GM18909 (cell line): ENCODE results near the gene CST2.
"Not testable (repeated sequence)": the region's sequence is repeated elsewhere in the genome, so short reads cannot be mapped to it uniquely, and the experiment has no call there.

ENCODE experiments used
- ATAC-seq: cut with Tn5 transposase; IDR thresholded peaks from one replicate; pipeline ENCODE4 v1.9.1; 2021; ENCODE audit warnings: mild to moderate bottlenecking; ENCODE audit not compliant: unreplicated experiment, poor library complexity

CST2 gene

DNA sequence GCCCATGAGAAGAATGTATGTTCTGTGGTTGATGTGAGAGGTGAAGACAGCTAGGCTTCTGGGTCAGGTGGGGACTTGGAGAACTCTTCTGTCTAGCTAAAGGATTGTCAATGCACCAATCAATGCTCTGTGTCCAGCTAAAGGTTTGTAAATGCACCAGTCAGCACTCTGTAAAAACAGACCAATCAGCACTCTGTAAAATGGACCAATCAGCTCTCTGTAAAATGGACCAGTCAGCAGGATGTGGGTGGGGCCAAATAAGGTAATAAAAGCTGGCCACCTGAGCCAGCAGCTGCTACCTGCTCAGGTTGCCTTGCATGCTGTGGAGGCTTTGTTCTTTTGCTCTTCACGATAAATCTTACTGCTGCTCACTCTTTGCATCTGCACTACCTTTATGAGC lies 15.0 kb downstream of the CST2 start:
- not testable (repeated sequence) for ATAC-seq

DNA sequence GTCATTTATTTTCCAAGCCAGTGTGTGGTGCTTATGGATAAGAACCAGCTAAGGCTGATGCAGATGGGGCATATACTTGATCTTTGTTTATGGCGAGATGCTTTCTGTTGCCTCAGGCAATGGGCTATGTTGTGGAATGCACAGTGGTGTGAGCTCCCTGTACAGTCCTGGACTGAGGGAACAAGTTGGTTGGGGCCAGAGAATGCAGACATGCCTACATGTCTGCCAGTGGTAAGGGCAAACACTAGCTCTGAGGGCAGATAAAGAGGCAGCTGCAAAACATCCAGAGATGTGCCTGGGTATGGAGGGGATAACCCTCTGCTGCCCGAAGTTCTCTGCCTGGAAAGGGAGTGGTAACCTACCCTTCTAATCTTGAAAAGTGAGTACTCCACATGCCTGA lies 16.2 kb downstream of the CST2 start:
- ATAC-seq, result not testable (repeated sequence)

DNA sequence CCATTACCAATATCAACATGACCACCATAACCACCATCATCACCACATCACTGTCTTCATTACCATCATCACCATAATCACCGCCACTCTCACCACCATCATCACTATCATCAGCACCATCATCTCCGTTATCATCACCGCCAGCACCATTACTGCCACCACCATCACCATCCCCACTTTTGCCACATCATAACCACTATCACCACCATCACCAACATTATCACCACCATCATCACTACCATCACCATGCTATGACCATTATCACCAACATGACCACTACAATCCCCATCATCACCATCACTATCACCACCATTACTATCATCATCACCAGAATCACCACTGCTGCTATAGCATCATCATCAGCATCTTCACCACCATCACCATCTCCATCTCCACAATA lies 25.7 kb downstream of the CST2 start:
- ATAC-seq, result no peak

DNA sequence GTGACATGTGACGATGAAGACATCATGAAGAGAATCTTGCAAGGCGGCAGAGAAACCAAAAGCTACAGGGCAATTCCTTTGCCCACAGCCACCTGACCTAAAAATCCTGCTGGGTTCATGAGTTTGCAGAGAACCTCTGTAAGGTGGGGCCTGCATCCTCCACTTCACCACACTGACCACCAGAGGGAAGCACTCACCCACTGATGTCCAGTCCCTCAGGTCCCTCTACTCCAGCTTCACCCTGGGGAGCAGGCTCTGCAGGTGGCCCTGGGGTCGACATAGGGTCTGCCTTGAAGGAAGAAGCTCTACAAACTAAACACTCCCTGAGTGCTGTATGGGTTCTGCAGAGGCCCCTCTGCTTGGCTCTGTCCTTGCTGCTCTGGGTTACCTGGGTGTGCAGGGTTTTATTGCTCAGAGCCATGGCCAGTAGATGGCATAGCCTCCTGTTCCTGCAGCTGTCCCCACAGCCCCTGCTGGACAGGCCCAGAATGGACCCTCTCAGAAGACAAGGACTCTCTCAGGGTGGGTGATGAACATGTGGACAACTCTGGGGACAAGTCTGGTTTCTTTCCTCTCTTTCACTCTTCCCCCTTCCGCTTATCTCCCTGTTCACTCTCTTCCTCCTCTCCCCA lies 27.2 kb downstream of the CST2 start:
- peak; percentile 83 for ATAC-seq

DNA sequence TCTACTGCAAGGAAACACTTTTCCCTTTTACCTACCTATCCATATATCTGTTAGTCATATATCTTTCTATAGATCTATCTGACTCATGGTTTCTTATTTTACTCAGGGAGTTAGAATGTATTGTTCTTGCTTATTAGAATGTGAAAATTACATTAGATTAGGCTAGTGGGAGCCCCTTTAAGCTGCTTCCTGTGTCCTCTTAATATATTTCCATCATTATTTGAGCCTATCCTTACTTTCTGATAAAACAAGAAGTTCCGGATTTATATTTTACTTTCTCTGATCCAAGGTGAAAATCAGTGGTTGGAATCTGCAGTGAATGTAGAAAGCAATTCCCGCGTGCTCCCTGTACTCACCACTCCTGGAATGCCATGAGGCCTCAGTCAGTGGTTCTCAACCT lies 31.0 kb downstream of the CST2 start:
- ATAC-seq, result no peak

DNA sequence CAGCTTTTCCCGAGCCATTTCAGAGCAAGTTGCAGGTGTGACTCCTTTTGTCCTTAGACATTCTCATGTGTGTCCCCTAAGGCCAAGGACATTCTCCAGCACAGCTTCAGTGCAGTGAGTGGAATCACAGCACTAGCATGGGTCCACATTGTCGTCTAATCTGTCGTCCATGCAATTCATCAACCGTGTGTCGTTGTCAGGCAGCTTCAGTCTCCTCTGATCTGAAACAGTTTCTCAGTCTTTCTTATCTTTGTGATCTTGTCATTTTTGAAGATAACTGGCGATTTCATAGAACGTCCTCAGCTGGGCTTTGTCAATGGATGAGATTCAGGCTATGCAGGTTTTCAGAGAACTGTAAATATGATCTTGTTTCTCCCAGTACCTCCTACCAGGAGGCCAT lies 31.7 kb downstream of the CST2 start:
- ATAC-seq, result no peak

DNA sequence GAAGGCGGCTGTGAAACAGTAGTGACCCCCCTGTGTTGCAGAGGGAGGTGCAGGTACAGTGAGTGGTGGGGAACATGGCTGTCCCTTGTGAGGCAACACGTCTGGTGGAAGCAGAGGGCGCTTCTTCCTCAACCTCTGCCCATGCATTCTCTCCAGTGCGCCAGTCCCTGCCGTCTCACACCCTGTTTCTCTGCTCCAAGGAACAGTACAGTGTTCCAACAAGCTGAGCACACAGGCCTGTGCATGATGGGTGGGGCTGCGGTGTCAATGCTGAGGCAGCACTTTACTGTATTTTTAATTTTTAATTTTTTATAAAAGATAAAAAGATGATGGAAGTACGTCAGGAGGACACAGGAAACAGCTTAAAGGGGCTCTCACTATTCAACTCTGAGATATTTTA lies 32.5 kb downstream of the CST2 start:
- ATAC-seq, result no peak

DNA sequence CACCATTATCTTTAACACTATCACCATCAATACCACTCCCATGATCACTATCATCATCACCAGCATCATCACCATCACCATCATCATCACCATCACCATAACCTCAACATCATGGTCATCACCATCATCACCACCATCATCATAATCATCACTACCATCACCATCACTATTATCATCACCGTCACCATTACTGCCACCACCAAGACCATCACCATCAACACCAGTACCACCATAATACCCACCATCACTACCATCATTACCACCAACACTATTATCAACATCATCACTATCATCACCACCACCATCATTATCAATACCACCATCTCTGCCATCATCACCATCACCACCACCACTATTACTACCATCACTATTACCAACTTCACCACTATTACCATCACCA lies 43.1 kb downstream of the CST2 start:
- no peak for ATAC-seq

DNA sequence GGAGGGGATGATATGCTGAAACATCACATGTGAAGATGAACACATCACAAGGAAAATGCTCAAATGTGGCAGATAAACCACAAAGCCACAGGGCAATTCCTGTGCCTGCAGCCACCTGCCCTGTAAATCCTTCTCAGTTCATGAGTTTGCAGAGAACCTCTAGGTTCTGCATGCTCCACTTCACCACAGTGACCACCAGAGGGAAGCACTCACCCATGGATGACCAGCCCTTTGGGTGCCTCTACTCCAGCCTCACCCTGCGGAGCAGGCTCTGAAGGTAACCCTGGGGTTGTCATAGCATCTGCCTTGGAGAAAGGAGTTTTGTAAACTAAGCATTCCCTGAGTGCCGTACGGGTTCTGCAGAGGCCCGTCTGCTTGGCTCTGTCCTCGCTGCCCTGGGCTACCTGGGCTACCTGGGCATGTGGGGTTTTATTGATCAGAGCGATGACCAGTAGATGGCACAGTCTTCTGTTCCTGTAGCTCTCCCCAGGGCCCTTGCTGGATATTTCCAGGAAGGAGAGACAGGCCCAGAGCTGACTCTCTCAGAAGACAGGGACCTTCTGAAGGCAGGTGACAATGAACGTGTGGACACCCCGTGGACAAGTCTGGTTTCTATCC lies 44.1 kb downstream of the CST2 start:
- no peak for ATAC-seq

DNA sequence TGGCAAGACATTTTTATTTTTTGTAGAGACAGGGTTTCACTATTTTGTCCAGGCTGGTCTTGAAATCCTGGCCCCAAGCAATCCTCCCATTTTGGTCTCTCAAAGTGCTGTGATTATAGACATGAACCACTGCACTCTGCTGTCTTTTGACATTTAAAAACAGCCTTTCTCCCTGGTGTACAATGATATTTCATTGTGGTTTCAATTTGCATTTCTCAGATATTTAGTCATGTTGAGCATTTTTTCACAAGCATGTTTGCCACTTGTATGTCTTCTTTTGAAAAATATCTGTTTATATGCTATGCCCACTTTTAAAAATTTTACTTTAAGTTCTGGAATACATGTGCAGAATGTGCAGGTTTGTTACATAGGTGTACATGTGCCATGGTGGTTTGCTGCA lies 47.9 kb downstream of the CST2 start:
- not testable (repeated sequence) for ATAC-seq

DNA sequence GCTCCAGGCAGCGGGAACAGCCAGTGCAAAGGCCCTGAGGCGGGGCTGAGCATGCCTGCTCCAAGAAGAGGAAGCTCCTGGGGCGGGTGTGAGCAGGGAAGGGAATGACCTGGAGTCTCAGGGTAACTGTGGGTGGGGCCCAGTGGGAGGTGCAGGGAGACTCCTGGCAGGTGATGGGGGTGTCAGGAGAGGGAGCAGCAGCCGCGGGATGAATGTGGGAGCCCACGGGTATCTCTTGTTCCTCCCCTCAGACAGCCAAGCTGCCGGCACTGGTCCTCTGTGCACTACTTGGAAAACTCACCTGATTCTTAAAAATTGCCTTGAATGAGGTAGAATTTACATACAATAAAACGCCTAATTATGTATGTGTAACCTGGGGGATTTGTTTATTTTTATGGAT lies 49.1 kb downstream of the CST2 start:
- ATAC-seq, result not testable (repeated sequence)

DNA sequence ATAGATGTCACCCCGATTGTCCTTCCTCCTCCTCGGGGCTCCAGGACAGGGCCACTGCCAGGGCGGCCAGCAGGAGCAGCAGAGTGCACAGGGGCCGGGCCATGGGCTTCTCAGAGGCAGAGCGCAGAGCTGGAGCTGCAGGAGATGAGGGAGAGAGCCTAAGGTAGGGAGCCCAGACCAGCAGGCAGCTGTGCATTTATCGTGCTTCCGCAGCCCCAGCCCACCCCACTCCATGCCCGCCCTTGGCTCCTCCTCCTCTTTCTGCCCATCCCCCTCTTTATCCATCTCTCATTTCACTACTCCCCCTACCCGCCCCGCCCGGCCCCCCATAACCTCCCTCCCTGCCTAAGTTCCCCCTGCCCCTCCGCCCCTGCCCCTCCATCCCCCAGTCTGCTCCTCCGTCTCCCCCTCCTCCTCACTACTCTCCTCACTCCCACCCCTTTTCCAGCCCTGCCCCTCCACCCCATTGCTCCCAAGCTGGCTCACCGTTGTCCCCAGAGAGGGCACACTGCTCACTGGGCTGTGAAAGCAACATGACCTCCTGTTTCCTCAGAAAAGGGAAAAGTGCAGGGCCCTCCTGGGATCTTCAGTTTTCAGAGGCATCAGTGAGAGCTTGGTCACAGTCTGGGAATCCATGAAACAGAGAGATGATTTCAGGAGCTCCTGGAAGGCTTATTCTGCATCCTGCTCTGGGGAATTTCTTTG lies 50.3 kb downstream of the CST2 start:
- no peak for ATAC-seq

DNA sequence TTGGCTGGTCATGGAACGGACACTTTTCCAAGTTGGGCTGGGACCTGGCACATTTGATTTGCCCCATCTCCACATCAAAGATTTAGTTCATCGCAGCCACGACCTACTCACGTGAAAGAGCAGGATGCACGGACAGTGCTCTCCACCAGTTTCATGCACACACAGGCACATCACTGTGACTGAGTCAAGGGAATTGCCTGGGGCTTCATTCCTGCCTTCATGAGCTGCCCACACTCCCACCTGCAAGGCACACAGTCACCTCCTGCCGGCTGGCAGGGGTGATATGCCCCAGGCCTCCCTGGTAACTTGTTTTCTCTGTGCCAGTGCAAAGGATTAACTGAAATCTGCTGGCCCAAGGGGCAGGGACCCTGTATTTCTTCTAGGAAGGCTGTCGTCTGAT lies 52.4 kb downstream of the CST2 start:
- ATAC-seq, result no peak
